IMR-90 (cell line): ENCODE data around the gene STK17B. TPM values are rescaled to one million over a fixed set of nuclear protein-coding genes. Genes with fewer than 3 reads are reported as not detected.
A peak's percentile ranks its signal among the peaks of the same experiment; 100 is the strongest.

ENCODE experiments used
- ATAC-seq: fragments of 200-7000 bp; cut with Tn5 transposase; 2 replicates; pipeline ENCODE4 v1.9.1; 2020; ENCODE audit warnings: low read depth, mild to moderate bottlenecking, moderate library complexity
- BruUV-seq: library from RNA; stranded (reverse); fragments of 400-500 nt; replicated peaks from 2 replicates; lab custom pipeline; 2021; lab: Mats Ljungman, UMichigan
- CTCF ChIA-PET: fragments of 300-600 bp; formaldehyde crosslinking; extraction: SDS; loops from one replicate; lab custom pipeline; 2021; ENCODE audit warnings: antibody characterized with exemption; lab: Yijun Ruan, JAX
- POLR2A ChIA-PET: fragments of 300-600 bp; sonication (Branson Sonifier 250); formaldehyde crosslinking; loops from one replicate; lab custom pipeline; 2022; ENCODE audit warnings: antibody characterized with exemption; ENCODE audit not compliant: unreplicated experiment; lab: Charles Lee
- DNase-seq: peaks from one replicate; pipeline ENCODE4 v3.0.0; 2013
- H2AFZ ChIP-seq: replicated peaks from 2 replicates; pipeline ENCODE3; 2013; ENCODE audit warnings: low read length, mild to moderate bottlenecking; ENCODE audit not compliant: poor library complexity
- H2AK5ac ChIP-seq: 2 replicates; pipeline ENCODE4 v1.6.1; 2013; ENCODE audit warnings: low read depth, low read length, inconsistent platforms
- H2AK9ac ChIP-seq: replicated peaks from 2 replicates; pipeline ENCODE3; 2013; ENCODE audit warnings: mild to moderate bottlenecking, low read depth, low read length, moderate library complexity; ENCODE audit not compliant: poor library complexity
- H2BK120ac ChIP-seq: 2 replicates; pipeline ENCODE4 v1.6.1; 2013; ENCODE audit warnings: low read depth, low read length, inconsistent platforms
- H2BK15ac ChIP-seq: 3 replicates; pipeline ENCODE4 v1.6.1; 2013; ENCODE audit warnings: low read depth, low read length, inconsistent platforms
- H2BK20ac ChIP-seq: 2 replicates; pipeline ENCODE4 v1.6.1; 2013; ENCODE audit warnings: low read depth, mild to moderate bottlenecking, inconsistent platforms, low read length, moderate library complexity
- H2BK5ac ChIP-seq: 2 replicates; pipeline ENCODE4 v1.6.1; 2013; ENCODE audit warnings: mild to moderate bottlenecking, low read depth, low read length, inconsistent platforms; ENCODE audit not compliant: poor library complexity, severe bottlenecking
- H3K14ac ChIP-seq: replicated peaks from 2 replicates; pipeline ENCODE4 v1.6.1; 2013; ENCODE audit warnings: low read depth, low read length, inconsistent platforms
- H3K18ac ChIP-seq: 2 replicates; pipeline ENCODE4 v1.6.1; 2013; ENCODE audit warnings: low read depth, low read length, control low read depth
- H3K23ac ChIP-seq: 2 replicates; pipeline ENCODE4 v1.6.1; 2013; ENCODE audit warnings: low read depth, low read length, inconsistent platforms
- H3K27ac ChIP-seq: 2 replicates; pipeline ENCODE4 v1.5.1; 2013; ENCODE audit warnings: mild to moderate bottlenecking, control low read depth, low read length; ENCODE audit not compliant: insufficient read depth
- H3K27me3 ChIP-seq: 2 replicates; pipeline ENCODE4 v1.6.1; 2013; ENCODE audit warnings: low read length; ENCODE audit not compliant: control insufficient read depth, insufficient read depth
- H3K36me3 ChIP-seq: 2 replicates; pipeline ENCODE4 v1.6.1; 2013; ENCODE audit warnings: low read length, mixed read lengths; ENCODE audit not compliant: control insufficient read depth, insufficient read depth
- H3K4ac ChIP-seq: 2 replicates; pipeline ENCODE4 v1.6.1; 2013; ENCODE audit warnings: low read depth, low read length, inconsistent platforms
- H3K4me1 ChIP-seq: 2 replicates; pipeline ENCODE4 v1.6.1; 2013; ENCODE audit warnings: low read length, mixed read lengths; ENCODE audit not compliant: control insufficient read depth, insufficient read depth
- H3K4me2 ChIP-seq: 2 replicates; pipeline ENCODE4 v1.6.1; 2013; ENCODE audit warnings: low read depth, mild to moderate bottlenecking, control low read depth, low read length, moderate library complexity
- H3K4me3 ChIP-seq: 2 replicates; pipeline ENCODE4 v1.5.1; 2013; ENCODE audit warnings: low read depth, mild to moderate bottlenecking, control low read depth, low read length, moderate library complexity; ENCODE audit not compliant: insufficient read depth
- H3K56ac ChIP-seq: 2 replicates; pipeline ENCODE4 v1.6.1; 2013; ENCODE audit warnings: low read length, inconsistent platforms; ENCODE audit not compliant: insufficient read depth; ENCODE audit errors: extremely low read depth
- H3K79me1 ChIP-seq, 2 experiments: 2 replicates each; pipeline ENCODE4 v1.6.1; 2013; ENCODE audit warnings: low read length in 2 of 2, inconsistent platforms in 1 of 2, low read depth in 1 of 2
- H3K9ac ChIP-seq: 2 replicates; pipeline ENCODE4 v1.6.1; 2013; ENCODE audit warnings: low read depth, low read length, control low read depth
- H3K9me1 ChIP-seq: 2 replicates; pipeline ENCODE4 v1.6.1; 2013; ENCODE audit warnings: low read length, inconsistent platforms; ENCODE audit not compliant: insufficient read depth
- H3K9me3 ChIP-seq: 2 replicates; pipeline ENCODE4 v1.6.1; 2013; ENCODE audit warnings: low read length; ENCODE audit not compliant: control insufficient read depth, insufficient read depth
- H4K20me1 ChIP-seq: 2 replicates; pipeline ENCODE4 v1.6.1; 2013; ENCODE audit warnings: low read length, inconsistent platforms; ENCODE audit not compliant: insufficient read depth
- H4K5ac ChIP-seq: 2 replicates; pipeline ENCODE4 v1.6.1; 2013; ENCODE audit warnings: mild to moderate bottlenecking, low read depth, low read length, control low read depth
- H4K8ac ChIP-seq, 2 experiments: 2 replicates each; pipeline ENCODE4 v1.6.1; 2013; ENCODE audit warnings: low read depth in 2 of 2, low read length in 2 of 2, control low read depth in 1 of 2, inconsistent platforms in 1 of 2
- H4K91ac ChIP-seq: 2 replicates; pipeline ENCODE4 v1.6.1; 2013; ENCODE audit warnings: low read depth, low read length, inconsistent platforms; ENCODE audit not compliant: insufficient read depth
- BHLHE40 ChIP-seq: fragments of 150-350 bp; IDR thresholded peaks from 2 replicates; pipeline ENCODE4 v1.6.1; 2016; ENCODE audit warnings: mild to moderate bottlenecking, low read depth, low read length
- MAZ ChIP-seq: IDR thresholded peaks from 2 replicates; pipeline ENCODE4 v1.6.1; 2012; ENCODE audit warnings: low read depth, mild to moderate bottlenecking, low read length, improper control_type of control experiment, moderate library complexity, borderline replicate concordance
- RFX5 ChIP-seq: IDR thresholded peaks from 2 replicates; pipeline ENCODE4 v1.8.0; 2012; ENCODE audit warnings: low read depth, mild to moderate bottlenecking, low read length, moderate library complexity
- WGBS, 2 experiments: methylation state at CpG; one replicate each; pipeline versions ENCODE4 v1.1.5 to v1.1.7; 2013; ENCODE audit warnings: missing lambda C conversion rate in 2 of 2; ENCODE audit not compliant: insufficient read length in 1 of 2; ENCODE audit errors: extremely low coverage in 2 of 2; 5-methylcytosine and 5-hydroxymethylcytosine counted together
- dilution Hi-C: fragments of 300-500 bp; cut with HindIII; formaldehyde crosslinking; loops from one replicate; pipeline ENCODE4 v1.14.3; 2018; ENCODE audit warnings: low sequenced_read_pairs; ENCODE audit not compliant: unreplicated experiment
- in situ Hi-C: fragments of 300-500 bp; cut with MboI; formaldehyde crosslinking; loops from 3 replicates; pipeline ENCODE4 v1.14.3; 2019; ENCODE audit warnings: low sequenced_read_pairs, inconsistent platforms, mixed read lengths
- intact Hi-C: fragments of 100-400 bp; cut with micrococcal nuclease; formaldehyde crosslinking; loops from 2 replicates; pipeline ENCODE4 v1.10.0; 2022
- polyA plus RNA-seq, 3 experiments: library from polyadenylated mRNA; depleted of rRNA; stranded (reverse); fragments of >200 nt; gene quantifications; 2 replicates each; pipeline ENCODE4 v1.2.3, GENCODE V29; 2012; ENCODE audit warnings: low replicate concordance in 1 of 3
- total RNA-seq: library from RNA; depleted of rRNA; stranded (reverse); fragments of >200 nt; gene quantifications from 2 replicates; pipeline ENCODE4 v1.2.3, GENCODE V29; 2012

STK17B gene
- total and polyA plus RNA-seq, 2 of the 4 experiments (the other 2 are of a cell fraction), result 7.5 to 48.9 TPM

DNA sequence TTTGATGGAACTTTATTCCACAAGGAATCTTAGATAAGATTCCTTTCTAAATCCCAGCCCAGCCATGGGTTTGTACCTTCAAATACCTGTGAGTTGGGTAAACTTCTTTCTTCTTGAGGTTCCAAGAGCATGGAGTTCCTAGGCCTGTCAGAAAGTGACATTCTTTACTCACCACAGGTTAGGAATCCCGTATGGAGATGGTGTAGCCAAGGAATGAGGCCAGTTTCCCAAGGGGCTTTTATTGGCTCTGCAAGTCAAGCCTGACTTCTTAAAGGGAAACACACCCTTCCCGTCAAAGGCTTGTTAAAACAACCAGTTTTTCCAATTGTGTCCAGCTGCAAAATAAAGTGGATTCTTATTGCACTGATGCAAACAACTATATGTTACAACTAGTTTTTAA is 45.8 kb downstream of the STK17B start:
- ATAC-seq, result no peak
- Histone ChIP-seq H2BK5ac (no peak overlapping the region), H2AK9ac (no peak overlapping the region), H3K36me3 (no peaks in the 10 kb centered on the region), H3K4me1 (peaks cover 6% of the 10 kb centered on the region), H3K4me2 (no peak overlapping the region), H2AFZ (no peak overlapping the region), H2AK5ac (no peak overlapping the region), H2BK120ac (no peak overlapping the region), H3K14ac (no peak overlapping the region), H3K4me3 (no peak overlapping the region), H4K5ac (no peak overlapping the region), H3K4ac (no peak overlapping the region), H3K27me3 (no peaks in the 10 kb centered on the region), H3K18ac (no peak overlapping the region), H2BK20ac (no peak overlapping the region), H4K91ac (no peak overlapping the region), H4K20me1 (no peaks in the 10 kb centered on the region), H4K8ac (0 out of 4 replicates have a peak overlapping the region, but pooled peaks of 1 of the 2 experiments have one; percentile 9), H3K9me1 (no peaks in the 10 kb centered on the region), H2BK15ac (no peak overlapping the region; the same call in 2 of the 3 replicates), H3K23ac (no peak overlapping the region), H3K79me1 (no peaks in the 10 kb centered on the region), H3K9me3 (peaks cover 11% of the 10 kb centered on the region), H3K9ac (no peak overlapping the region), H3K27ac (no peak overlapping the region), H3K56ac (no peak overlapping the region)
- POLR2A ChIA-PET, result no interaction called here
- in situ Hi-C loops, result no loop called here
- CTCF ChIA-PET, result no interaction called here
- dilution Hi-C loops, result no loop called here
- intact Hi-C loops, result no loop called here
- BruUV-seq, result no TSS peak
- WGBS, 2 experiments, result no CpG with 5 or more reads among the region's 2 CpGs
- no peak for DNase-seq
- TF ChIP-seq MAZ, result no peak
- no peak for TF ChIP-seq BHLHE40
- no peak for TF ChIP-seq RFX5
